HEK293T (cell line): Measurements from ENCODE around the gene RAPGEF4.

Experiments used
- BHLHE40 ChIP-seq: fragments of 450-650 bp; IDR thresholded peaks from 2 replicates; pipeline ENCODE4 v1.6.1; 2016; ENCODE audit warnings: mild to moderate bottlenecking, moderate library complexity, borderline replicate concordance
- CTBP1 ChIP-seq: fragments of 450-650 bp; IDR thresholded peaks from 2 replicates; pipeline ENCODE4 v1.6.1; 2016; ENCODE audit warnings: borderline replicate concordance
- ELF4 ChIP-seq: fragments of 450-650 bp; IDR thresholded peaks from 2 replicates; pipeline ENCODE4 v1.6.1; 2017; ENCODE audit warnings: antibody characterized with exemption
- FOXA1 ChIP-seq: fragments of 450-650 bp; IDR thresholded peaks from 2 replicates; pipeline ENCODE4 v1.6.1; 2016; ENCODE audit warnings: mild to moderate bottlenecking
- FOXK2 ChIP-seq: fragments of 450-650 bp; IDR thresholded peaks from 2 replicates; pipeline ENCODE4 v1.6.1; 2016; ENCODE audit warnings: mild to moderate bottlenecking
- FOXM1 ChIP-seq: fragments of 450-650 bp; IDR thresholded peaks from 2 replicates; pipeline ENCODE4 v1.6.1; 2017; ENCODE audit warnings: mild to moderate bottlenecking, borderline replicate concordance
- HDGF ChIP-seq: fragments of 450-650 bp; IDR thresholded peaks from 2 replicates; pipeline ENCODE4 v1.6.1; 2017; ENCODE audit warnings: antibody characterized with exemption, borderline replicate concordance
- L3MBTL2 ChIP-seq: fragments of 450-650 bp; conservative IDR thresholded peaks from 2 replicates; pipeline ENCODE4 v1.6.1; 2016; ENCODE audit warnings: mild to moderate bottlenecking
- NFRKB ChIP-seq: fragments of 450-650 bp; IDR thresholded peaks from 2 replicates; pipeline ENCODE4 v1.6.1; 2016; ENCODE audit warnings: mild to moderate bottlenecking, moderate library complexity
- SP1 ChIP-seq: fragments of 450-650 bp; IDR thresholded peaks from 2 replicates; pipeline ENCODE4 v1.6.1; 2017
- SUZ12 ChIP-seq: fragments of 450-650 bp; IDR thresholded peaks from 2 replicates; pipeline ENCODE4 v1.6.1; 2016; ENCODE audit warnings: mild to moderate bottlenecking
- TARDBP ChIP-seq: fragments of 450-650 bp; IDR thresholded peaks from 2 replicates; pipeline ENCODE4 v1.6.1; 2016
- ZNF384 ChIP-seq: fragments of 450-650 bp; IDR thresholded peaks from 2 replicates; pipeline ENCODE4 v1.6.1; 2016
- TF ChIP-seq, protein P1 (sequence below): fragments of 450-650 bp; IDR thresholded peaks from 2 replicates; pipeline ENCODE4 v1.6.1; 2016

GRCh38 chr2:172768401-172768800 is 32.8 kb downstream of the RAPGEF4 start:
- no peak for TF ChIP-seq SP1
- TF ChIP-seq FOXM1, result no peak
- no peak for TF ChIP-seq HDGF
- no peak for TF ChIP-seq ZNF384
- no peak for TF ChIP-seq TARDBP
- TF ChIP-seq ELF4, result no peak
- TF ChIP-seq BHLHE40, result no peak
- TF ChIP-seq, protein P1, sequence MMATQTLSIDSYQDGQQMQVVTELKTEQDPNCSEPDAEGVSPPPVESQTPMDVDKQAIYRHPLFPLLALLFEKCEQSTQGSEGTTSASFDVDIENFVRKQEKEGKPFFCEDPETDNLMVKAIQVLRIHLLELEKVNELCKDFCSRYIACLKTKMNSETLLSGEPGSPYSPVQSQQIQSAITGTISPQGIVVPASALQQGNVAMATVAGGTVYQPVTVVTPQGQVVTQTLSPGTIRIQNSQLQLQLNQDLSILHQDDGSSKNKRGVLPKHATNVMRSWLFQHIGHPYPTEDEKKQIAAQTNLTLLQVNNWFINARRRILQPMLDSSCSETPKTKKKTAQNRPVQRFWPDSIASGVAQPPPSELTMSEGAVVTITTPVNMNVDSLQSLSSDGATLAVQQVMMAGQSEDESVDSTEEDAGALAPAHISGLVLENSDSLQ, result no peak
- no peak for TF ChIP-seq NFRKB
- TF ChIP-seq SUZ12, result no peak
- TF ChIP-seq FOXA1, result no peak
- no peak for TF ChIP-seq L3MBTL2
- no peak for TF ChIP-seq FOXK2
- no peak for TF ChIP-seq CTBP1
